Thyroid gland (tissue), 4 donors: ENCODE results near the gene SCP2. TPM values are rescaled to one million over a fixed set of nuclear protein-coding genes. Genes with fewer than 3 reads are reported as not detected.

Experiments used
- DNase-seq, 2 donors: peaks; one replicate each; pipeline ENCODE4 v3.0.0-alpha.2; 2019
- H3K27ac ChIP-seq, 3 donors: fragments of 200-600 bp; sonication (generic); 1 replicate in 2 of 3; 2 replicates in 1 of 3; pipeline ENCODE4 v1.5.1; 2016 to 2019; ENCODE audit warnings: mild to moderate bottlenecking in 1 of 3, moderate library complexity in 1 of 3
- H3K27me3 ChIP-seq: fragments of 200-600 bp; sonication (generic); one replicate; pipeline ENCODE4 v1.5.1; 2019
- H3K36me3 ChIP-seq, 2 donors: fragments of 200-600 bp; sonication (generic); one replicate each; pipeline ENCODE4 v1.5.1; 2016 to 2019
- H3K4me1 ChIP-seq, 2 donors: fragments of 200-600 bp; sonication (generic); one replicate each; pipeline ENCODE4 v1.5.1; 2017 to 2019
- H3K4me3 ChIP-seq, 3 donors: fragments of 200-600 bp; sonication (generic); replicated peaks in 1 of 3; 1 replicate in 2 of 3; 2 replicates in 1 of 3; pipeline ENCODE4 v1.5.1; 2016; ENCODE audit warnings: mild to moderate bottlenecking in 1 of 3
- H3K9me3 ChIP-seq: fragments of 200-600 bp; sonication (generic); one replicate; pipeline ENCODE4 v1.5.1; 2017
- POLR2A ChIP-seq, 2 donors: fragments of 450-650 bp; IDR thresholded peaks; one replicate each; pipeline ENCODE4 v1.6.1; 2017; ENCODE audit warnings: antibody characterized with exemption in 2 of 2, mild to moderate bottlenecking in 2 of 2, moderate library complexity in 1 of 2
- WGBS, 2 donors: methylation state at CpG; one replicate each; pipeline ENCODE4 v1.1.5; 2017; 5-methylcytosine and 5-hydroxymethylcytosine counted together
- intact Hi-C: fragments of 100-400 bp; cut with DNase I; formaldehyde crosslinking; loops from one replicate; pipeline ENCODE4 v1.15.1; 2023
- total RNA-seq, 4 donors: library from RNA; depleted of rRNA; stranded (reverse); fragments of >200 nt; gene quantifications; one replicate each; pipeline ENCODE4 v1.2.3, GENCODE V29; 2016
- TF ChIP-seq, protein P1 (sequence below), 6 experiments: fragments of 200-600 bp in 3 of 6; fragments of 450-650 bp in 3 of 6; sonication (generic) in 3 of 6; IDR thresholded peaks; one replicate each; pipeline ENCODE4 v1.5.1; 2016 to 2019; ENCODE audit warnings: antibody characterized with exemption in 6 of 6, mild to moderate bottlenecking in 2 of 6, inconsistent platforms in 1 of 6, moderate library complexity in 1 of 6

Gene SCP2
- total RNA-seq, 4 donors from 2014 or later = 114 to 181 (median 164) TPM

DNA sequence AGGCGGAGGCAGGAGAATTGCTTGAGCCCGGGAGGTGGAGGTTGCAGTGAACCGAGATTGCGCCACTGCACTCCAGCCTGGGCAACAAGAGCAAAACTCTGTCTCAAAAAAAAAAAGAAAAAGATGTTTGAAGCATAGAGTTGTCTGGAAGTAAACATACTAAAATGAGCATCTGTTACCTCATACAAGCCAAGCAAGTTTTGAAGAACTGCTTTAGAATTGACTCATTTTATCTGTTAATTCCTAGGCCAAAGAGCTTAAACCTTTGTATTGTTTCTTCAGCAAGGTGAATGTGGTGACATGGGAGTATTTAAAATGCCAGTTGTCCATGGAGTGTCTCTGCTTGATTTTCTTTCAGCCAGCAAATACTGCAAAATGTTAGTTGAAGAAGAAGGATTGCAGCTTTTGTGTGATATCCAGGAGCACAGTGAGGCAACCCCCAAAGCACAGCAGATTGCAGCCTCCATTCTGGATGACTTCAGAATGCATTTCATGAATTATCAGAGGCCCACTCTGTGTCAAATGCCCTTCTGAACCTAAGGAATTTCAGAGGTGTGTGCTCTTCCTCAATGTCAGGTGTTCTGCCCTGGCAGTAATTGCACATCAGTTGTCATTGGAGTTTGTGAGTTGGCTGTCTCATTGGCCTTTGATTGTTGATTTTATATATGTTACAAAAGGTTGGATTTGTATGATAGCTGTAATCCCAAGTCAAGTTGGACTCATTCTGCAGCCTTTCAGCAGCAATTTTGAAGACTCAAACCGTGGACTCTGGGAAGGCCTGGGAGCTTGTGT is 34.5 kb upstream of the SCP2 start:
- TF ChIP-seq, protein P1, sequence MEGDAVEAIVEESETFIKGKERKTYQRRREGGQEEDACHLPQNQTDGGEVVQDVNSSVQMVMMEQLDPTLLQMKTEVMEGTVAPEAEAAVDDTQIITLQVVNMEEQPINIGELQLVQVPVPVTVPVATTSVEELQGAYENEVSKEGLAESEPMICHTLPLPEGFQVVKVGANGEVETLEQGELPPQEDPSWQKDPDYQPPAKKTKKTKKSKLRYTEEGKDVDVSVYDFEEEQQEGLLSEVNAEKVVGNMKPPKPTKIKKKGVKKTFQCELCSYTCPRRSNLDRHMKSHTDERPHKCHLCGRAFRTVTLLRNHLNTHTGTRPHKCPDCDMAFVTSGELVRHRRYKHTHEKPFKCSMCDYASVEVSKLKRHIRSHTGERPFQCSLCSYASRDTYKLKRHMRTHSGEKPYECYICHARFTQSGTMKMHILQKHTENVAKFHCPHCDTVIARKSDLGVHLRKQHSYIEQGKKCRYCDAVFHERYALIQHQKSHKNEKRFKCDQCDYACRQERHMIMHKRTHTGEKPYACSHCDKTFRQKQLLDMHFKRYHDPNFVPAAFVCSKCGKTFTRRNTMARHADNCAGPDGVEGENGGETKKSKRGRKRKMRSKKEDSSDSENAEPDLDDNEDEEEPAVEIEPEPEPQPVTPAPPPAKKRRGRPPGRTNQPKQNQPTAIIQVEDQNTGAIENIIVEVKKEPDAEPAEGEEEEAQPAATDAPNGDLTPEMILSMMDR (IDR thresholded peaks at IDR 0.05) = no peak
- TF ChIP-seq POLR2A (IDR thresholded peaks at IDR 0.05) = no peak
- H3K4me3 ChIP-seq = no peak overlapping the region

DNA sequence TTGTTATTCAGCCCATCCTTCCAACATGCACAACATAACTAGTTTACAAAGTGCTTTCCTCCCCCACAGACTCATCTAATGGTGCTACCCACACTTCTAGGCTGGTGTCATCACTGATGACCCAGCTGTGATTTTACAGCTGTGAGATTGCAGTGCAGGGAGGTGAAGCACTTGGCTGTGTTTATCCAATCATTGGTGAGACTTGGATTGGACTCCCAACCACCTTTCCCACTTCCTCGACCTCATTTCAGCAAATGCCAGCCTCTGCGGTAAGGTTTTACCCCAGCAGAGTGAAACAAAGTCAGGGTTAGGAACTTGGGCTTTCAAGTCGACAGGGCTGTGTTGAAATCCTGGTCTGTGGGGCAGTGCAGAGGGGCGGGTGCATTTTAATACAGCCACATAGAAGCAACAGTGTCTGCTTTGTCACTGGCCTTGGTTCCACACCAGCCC is 27.6 kb upstream of the SCP2 start:
- Histone ChIP-seq H3K27ac (no peak overlapping the region), H3K4me1 (no peaks in the 10 kb centered on the region), H3K27me3 (no peaks in the 10 kb centered on the region), H3K4me3 (no peak overlapping the region), H3K36me3 (peaks cover 6 to 13% of the 10 kb centered on the region in 2 donors), H3K9me3 (no peaks in the 10 kb centered on the region)
- 54 to 61% methylated on average over 4 of the region's 4 CpGs for WGBS, 2 donors
- intact Hi-C loops = no loop called here
- DNase-seq = no peak
- TF ChIP-seq POLR2A (IDR thresholded peaks at IDR 0.05) = no peak
- TF ChIP-seq, protein P1 (IDR thresholded peaks at IDR 0.05) = no peak

More for the DNA sequence above, 34.5 kb upstream of the SCP2 start:
- 90 to 93% methylated on average over 5 of the region's 5 CpGs for WGBS, 2 donors
- Histone ChIP-seq H3K9me3 (no peaks in the 10 kb centered on the region), H3K27ac (no peak overlapping the region), H3K36me3 (peaks cover 5 to 13% of the 10 kb centered on the region in 2 donors), H3K27me3 (no peaks in the 10 kb centered on the region), H3K4me1 (no peaks in the 10 kb centered on the region)
- intact Hi-C loops = no loop called here
- DNase-seq = no peak

DNA sequence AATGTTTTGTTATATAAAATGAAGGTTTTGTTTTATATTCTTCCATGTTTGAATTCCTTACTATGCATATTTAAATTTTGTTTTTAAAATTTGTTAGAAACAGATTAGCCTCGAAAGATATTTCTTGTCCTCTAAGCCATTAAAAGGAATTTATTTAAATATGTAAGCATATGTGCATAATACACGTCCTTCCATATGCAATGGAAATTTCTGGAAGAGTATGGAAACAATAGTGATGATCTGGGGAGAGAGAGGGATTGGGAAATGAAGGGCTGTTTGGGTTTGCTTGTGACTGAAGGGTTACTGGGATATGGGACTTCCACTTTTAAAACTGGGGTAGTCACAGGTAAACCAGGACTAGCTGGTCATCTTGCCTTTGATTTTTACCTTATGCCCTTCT is 26.7 kb upstream of the SCP2 start:
- H3K36me3 ChIP-seq = peaks cover 8 to 9% of the 10 kb centered on the region in 2 donors
- WGBS, 2 donors = 87 to 90% methylated on average over 2 of the region's 2 CpGs

DNA sequence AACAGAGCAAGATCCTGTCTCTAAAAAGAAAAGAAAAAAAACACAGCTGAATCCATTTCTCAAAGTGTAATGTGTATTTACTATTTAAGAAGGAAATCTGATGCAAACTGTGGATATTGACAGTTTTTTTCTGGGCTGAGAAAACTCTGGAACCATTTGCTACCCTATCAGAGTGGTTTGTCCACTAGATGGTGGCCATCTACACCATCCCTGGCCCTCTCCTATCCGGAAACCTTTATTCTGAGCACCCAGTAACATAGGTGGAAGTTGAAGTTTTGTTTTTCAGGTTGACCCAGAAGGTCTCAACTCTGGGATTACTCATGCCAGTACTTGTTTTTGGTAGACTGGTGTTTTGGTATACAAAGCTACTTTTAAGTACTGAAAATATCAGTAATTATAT is 25.7 kb upstream of the SCP2 start:
- no peaks in the 10 kb centered on the region for H3K9me3 ChIP-seq
- no peak overlapping the region for H3K4me3 ChIP-seq
- TF ChIP-seq POLR2A (IDR thresholded peaks at IDR 0.05) = no peak
- TF ChIP-seq, protein P1 (IDR thresholded peaks at IDR 0.05) = no peak
- WGBS, 2 donors = 73 to 94% methylated on average over 1 of the region's 1 CpG
- no peak overlapping the region for H3K27ac ChIP-seq
- intact Hi-C loops = no loop called here
- DNase-seq = no peak
- H3K36me3 ChIP-seq = peaks cover under 1 to 9% of the 10 kb centered on the region in 2 donors
- H3K27me3 ChIP-seq = no peaks in the 10 kb centered on the region
- H3K4me1 ChIP-seq = peaks cover 5 to 11% of the 10 kb centered on the region in 2 donors

More for the DNA sequence above, 26.7 kb upstream of the SCP2 start:
- peaks cover 0 to 1% of the 10 kb centered on the region in 2 donors for H3K4me1 ChIP-seq
- H3K9me3 ChIP-seq = no peaks in the 10 kb centered on the region
- no peak for DNase-seq
- TF ChIP-seq, protein P1 (IDR thresholded peaks at IDR 0.05) = no peak
- TF ChIP-seq POLR2A (IDR thresholded peaks at IDR 0.05) = no peak
- H3K27ac ChIP-seq = no peak overlapping the region
- no peaks in the 10 kb centered on the region for H3K27me3 ChIP-seq
- intact Hi-C loops = no loop called here
- no peak overlapping the region for H3K4me3 ChIP-seq

DNA sequence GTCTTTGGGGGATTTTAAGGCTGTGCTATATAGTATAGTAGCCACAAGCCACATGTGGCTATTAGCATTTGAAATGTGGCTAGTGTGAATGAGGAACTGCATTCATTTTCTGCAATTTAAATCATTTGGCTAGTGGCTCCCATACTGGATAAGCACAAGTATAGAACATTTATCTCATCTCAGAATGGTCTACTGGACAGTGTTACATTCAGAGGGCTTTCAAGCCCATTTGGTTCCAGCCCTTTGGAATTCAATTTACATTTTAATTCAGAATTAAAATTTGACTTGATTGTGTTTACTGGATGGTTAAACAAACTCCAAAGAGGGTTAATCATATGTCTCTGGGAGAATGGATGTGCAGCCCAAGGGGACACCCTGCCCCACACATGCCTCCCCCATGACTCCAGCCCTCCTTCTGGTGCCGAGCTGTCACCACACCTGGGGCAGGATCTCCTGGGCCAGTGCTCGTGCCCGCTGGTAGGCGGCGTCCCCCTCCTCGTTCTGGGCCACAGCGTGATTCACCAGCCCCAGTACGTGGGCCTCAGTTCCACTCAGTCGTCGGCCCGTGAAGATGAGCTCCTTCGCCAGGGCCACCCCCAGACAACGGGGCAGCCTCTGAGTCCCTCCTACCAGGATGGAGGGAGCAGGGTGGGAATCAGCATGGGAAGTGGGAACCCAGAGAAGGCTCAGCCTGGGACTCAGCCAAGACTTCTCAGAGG is 22.7 kb upstream of the SCP2 start:
- no peak for DNase-seq
- Histone ChIP-seq H3K9me3 (no peaks in the 10 kb centered on the region), H3K4me3 (no peak overlapping the region), H3K36me3 (peaks cover 0 to 4% of the 10 kb centered on the region in 2 donors), H3K27me3 (no peaks in the 10 kb centered on the region), H3K4me1 (peaks cover 6 to 13% of the 10 kb centered on the region in 2 donors), H3K27ac (no peak overlapping the region)
- no peak for TF ChIP-seq POLR2A (IDR thresholded peaks at IDR 0.05)
- TF ChIP-seq, protein P1 (IDR thresholded peaks at IDR 0.05) = no peak
- WGBS, 2 donors = 91 to 98% methylated on average over 7 to 13 of the region's 13 CpGs
- intact Hi-C loops = no loop called here
